MM.1S (cell line): ENCODE results near the gene CRY1.

Source experiments
- DNase-seq: peaks from one replicate; pipeline ENCODE4 v3.0.0-alpha.2; 2015
- H2AFZ ChIP-seq: fragments of 300-600 bp; sonication (generic); 2 replicates; pipeline ENCODE4 v1.6.0; 2016; ENCODE audit warnings: antibody characterized with exemption, low read length
- H3F3A ChIP-seq: fragments of 300-600 bp; sonication (generic); 2 replicates; pipeline ENCODE4 v1.6.1; 2016; ENCODE audit warnings: mild to moderate bottlenecking, antibody characterized with exemption, low read length, moderate library complexity, mixed read lengths; ENCODE audit not compliant: insufficient read depth
- H3K27ac ChIP-seq: fragments of 300-600 bp; sonication (generic); 2 replicates; pipeline ENCODE4 v1.5.1; 2016; ENCODE audit warnings: mild to moderate bottlenecking, low read length
- H3K27me3 ChIP-seq: fragments of 300-600 bp; sonication (generic); replicated peaks from 2 replicates; pipeline ENCODE4 v1.6.0; 2016; ENCODE audit warnings: low read length; ENCODE audit not compliant: insufficient read depth
- H3K36me3 ChIP-seq: fragments of 300-600 bp; sonication (generic); replicated peaks from 2 replicates; pipeline ENCODE4 v1.6.1; 2016; ENCODE audit warnings: mild to moderate bottlenecking, low read length, mixed read lengths; ENCODE audit not compliant: insufficient read depth
- H3K4me1 ChIP-seq: fragments of 300-600 bp; sonication (generic); 2 replicates; pipeline ENCODE4 v1.6.1; 2016; ENCODE audit warnings: low read length, mixed read lengths
- H3K4me2 ChIP-seq: fragments of 300-600 bp; sonication (generic); 2 replicates; pipeline ENCODE4 v1.6.0; 2016; ENCODE audit warnings: low read depth, low read length
- H3K4me3 ChIP-seq: fragments of 300-600 bp; sonication (generic); 2 replicates; pipeline ENCODE4 v1.5.1; 2016; ENCODE audit warnings: low read length, mixed read lengths
- H3K79me2 ChIP-seq: fragments of 300-600 bp; sonication (generic); 2 replicates; pipeline ENCODE4 v1.6.1; 2016; ENCODE audit warnings: mixed run types, low read length, mixed read lengths
- H3K9ac ChIP-seq: fragments of 300-600 bp; sonication (generic); 2 replicates; pipeline ENCODE4 v1.6.1; 2016; ENCODE audit warnings: low read length, mixed read lengths
- H3K9me2 ChIP-seq: fragments of 300-600 bp; sonication (generic); replicated peaks from 2 replicates; pipeline ENCODE4 v1.6.1; 2016; ENCODE audit warnings: mild to moderate bottlenecking, low read length, mixed read lengths; ENCODE audit not compliant: insufficient read depth
- H3K9me3 ChIP-seq: fragments of 300-600 bp; sonication (generic); replicated peaks from 2 replicates; pipeline ENCODE4 v1.6.1; 2016; ENCODE audit warnings: mild to moderate bottlenecking, low read length, mixed read lengths; ENCODE audit not compliant: insufficient read depth
- H4K20me1 ChIP-seq: fragments of 300-600 bp; sonication (generic); 2 replicates; pipeline ENCODE4 v1.6.1; 2016; ENCODE audit warnings: mild to moderate bottlenecking, low read length, moderate library complexity, mixed read lengths; ENCODE audit not compliant: insufficient read depth
- CTCF ChIP-seq: fragments of 300-600 bp; sonication (generic); IDR thresholded peaks from 2 replicates; pipeline ENCODE4 v1.5.1; 2016; ENCODE audit warnings: antibody characterized with exemption, low read length, mixed read lengths
- EZH2 ChIP-seq: fragments of 300-600 bp; sonication (generic); optimal IDR thresholded peaks from 2 replicates; pipeline ENCODE3; 2017; ENCODE audit warnings: low read depth, mild to moderate bottlenecking, antibody characterized with exemption, low read length, mixed read lengths
- EZH2phosphoT487 ChIP-seq: fragments of 300-600 bp; sonication (generic); IDR thresholded peaks from 2 replicates; pipeline ENCODE4 v1.6.1; 2018; ENCODE audit warnings: antibody characterized with exemption, low read length

CRY1 gene

GRCh38 chr12:107032266-107032665, 61.1 kb downstream of the CRY1 start:
- H3K36me3 ChIP-seq, result no peaks in the 10 kb centered on the region
- no peak overlapping the region for H2AFZ ChIP-seq
- no peak for DNase-seq
- no peaks in the 10 kb centered on the region for H3K79me2 ChIP-seq
- no peak overlapping the region for H3K4me2 ChIP-seq
- H3K27me3 ChIP-seq, result no peaks in the 10 kb centered on the region
- H3K27ac ChIP-seq, result no peak overlapping the region
- H4K20me1 ChIP-seq, result no peaks in the 10 kb centered on the region
- H3K9ac ChIP-seq, result no peak overlapping the region
- H3K9me3 ChIP-seq, result no peaks in the 10 kb centered on the region
- H3K9me2 ChIP-seq, result no peaks in the 10 kb centered on the region
- no peaks in the 10 kb centered on the region for H3F3A ChIP-seq
- no peaks in the 10 kb centered on the region for H3K4me1 ChIP-seq
- no peak overlapping the region for H3K4me3 ChIP-seq
- TF ChIP-seq EZH2 (no peak), EZH2phosphoT487 (no peak), CTCF (no peak)

DNA sequence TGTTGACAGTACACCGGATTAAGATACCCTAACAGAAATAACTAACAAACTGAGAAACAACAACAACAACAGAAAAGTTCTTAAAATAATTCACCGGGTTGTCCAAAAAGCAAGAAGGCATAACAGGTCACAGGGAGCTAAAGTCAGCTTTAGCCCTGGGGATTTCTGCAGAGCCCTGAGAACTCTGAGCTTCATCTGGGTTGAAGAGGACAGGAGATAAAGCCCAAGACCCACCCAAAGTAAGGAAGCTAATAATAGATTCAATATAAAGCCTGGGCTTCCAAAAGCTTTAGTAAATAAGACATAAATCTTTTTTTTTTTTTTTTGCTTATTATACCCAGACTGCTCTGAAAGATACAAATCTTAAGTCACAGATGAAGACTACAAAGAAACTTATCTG, 62.3 kb downstream of the CRY1 start:
- Histone ChIP-seq H3K4me3 (no peak overlapping the region), H3K4me2 (no peak overlapping the region), H3K4me1 (no peaks in the 10 kb centered on the region), H2AFZ (no peak overlapping the region), H3K9me2 (no peaks in the 10 kb centered on the region), H3K79me2 (no peaks in the 10 kb centered on the region), H3K27me3 (no peaks in the 10 kb centered on the region), H3K9ac (no peak overlapping the region), H3K27ac (no peak overlapping the region), H4K20me1 (no peaks in the 10 kb centered on the region), H3K9me3 (no peaks in the 10 kb centered on the region), H3F3A (no peaks in the 10 kb centered on the region), H3K36me3 (no peaks in the 10 kb centered on the region)
- no peak for DNase-seq
- TF ChIP-seq EZH2phosphoT487 (no peak), CTCF (no peak)

DNA sequence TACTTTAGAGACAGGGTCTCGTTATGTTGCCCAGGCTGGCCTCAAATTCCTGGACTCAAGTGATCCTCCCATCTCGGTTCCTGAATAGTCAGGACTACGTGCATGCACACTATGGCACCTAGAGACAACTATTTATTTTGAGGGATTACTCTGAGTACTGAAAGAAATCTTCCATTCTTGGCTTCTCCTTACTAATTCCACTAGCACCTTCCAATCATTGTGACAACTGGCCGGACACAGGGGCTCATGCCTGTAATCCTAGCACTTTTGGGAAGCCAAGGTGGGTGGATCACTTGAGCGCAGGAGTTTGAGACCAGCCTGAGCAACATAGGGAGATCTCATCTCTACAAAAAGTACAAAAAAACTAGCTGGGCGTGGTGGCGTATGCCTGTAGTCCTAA, 64.3 kb downstream of the CRY1 start:
- Histone ChIP-seq H3K36me3 (no peaks in the 10 kb centered on the region), H3F3A (no peaks in the 10 kb centered on the region), H3K9me3 (no peaks in the 10 kb centered on the region), H4K20me1 (no peaks in the 10 kb centered on the region), H3K4me2 (no peak overlapping the region), H3K4me1 (no peaks in the 10 kb centered on the region), H3K4me3 (no peak overlapping the region), H2AFZ (no peak overlapping the region), H3K27me3 (no peaks in the 10 kb centered on the region), H3K79me2 (no peaks in the 10 kb centered on the region), H3K9me2 (no peaks in the 10 kb centered on the region), H3K9ac (no peak overlapping the region), H3K27ac (no peak overlapping the region)
- TF ChIP-seq EZH2phosphoT487 (no peak), EZH2 (no peak), CTCF (no peak)
- DNase-seq, result no peak

- no peak overlapping the region for H3K4me2 ChIP-seq
- TF ChIP-seq EZH2phosphoT487 (no peak), EZH2 (no peak), CTCF (no peak)
Measured at GRCh38 chr12:107027636-107028053, 65.7 kb downstream of the CRY1 start.

More at GRCh38 chr12:107027636-107028053, 65.7 kb downstream of the CRY1 start:
- Histone ChIP-seq H3K4me1 (no peaks in the 10 kb centered on the region), H3F3A (no peaks in the 10 kb centered on the region), H2AFZ (no peak overlapping the region), H3K9me2 (no peaks in the 10 kb centered on the region), H3K36me3 (no peaks in the 10 kb centered on the region), H3K9me3 (no peaks in the 10 kb centered on the region), H3K4me3 (no peak overlapping the region), H3K79me2 (no peaks in the 10 kb centered on the region), H4K20me1 (no peaks in the 10 kb centered on the region), H3K9ac (no peak overlapping the region), H3K27me3 (no peaks in the 10 kb centered on the region), H3K27ac (no peak overlapping the region)
- no peak for DNase-seq
